PC-9 (cell line): Measurements from ENCODE around the gene TMEM207. TPM values are rescaled to one million over a fixed set of nuclear protein-coding genes. Genes with fewer than 3 reads are reported as not detected.
"Not testable (repeated sequence)": the region's sequence is repeated elsewhere in the genome, so short reads cannot be mapped to it uniquely, and the experiment has no call there.

Experiments
- BruUV-seq: library from RNA; stranded (reverse); fragments of 400-500 nt; replicated peaks from 2 replicates; lab custom pipeline; 2021; lab: Mats Ljungman, UMichigan
- CTCF ChIA-PET: fragments of 300-600 bp; sonication (Branson Sonifier 250); formaldehyde crosslinking; loops from one replicate; lab custom pipeline; 2022; ENCODE audit warnings: antibody characterized with exemption; lab: Charles Lee
- POLR2A ChIA-PET: fragments of 300-600 bp; sonication (Branson Sonifier 250); formaldehyde crosslinking; loops from one replicate; lab custom pipeline; 2022; ENCODE audit warnings: antibody characterized with exemption; ENCODE audit not compliant: unreplicated experiment; lab: Charles Lee
- DNase-seq, 2 experiments: peaks; one replicate each; pipeline versions ENCODE4 v3.0.0 to v3.0.0-alpha.2; 2015 to 2022; ENCODE audit warnings: mixed read lengths in 1 of 2
- H2AFZ ChIP-seq: fragments of 200-600 bp; sonication (generic); 2 replicates; pipeline ENCODE4 v1.8.1; 2017; ENCODE audit warnings: antibody characterized with exemption
- H3F3A ChIP-seq: fragments of 200-600 bp; sonication (generic); 2 replicates; pipeline ENCODE4 v1.8.1; 2017; ENCODE audit warnings: antibody characterized with exemption, mild to moderate bottlenecking, low read depth; ENCODE audit not compliant: insufficient read depth
- H3K27ac ChIP-seq: fragments of 200-600 bp; sonication (generic); 2 replicates; pipeline ENCODE4 v1.6.1; 2016; ENCODE audit warnings: mixed run types
- H3K27me3 ChIP-seq: fragments of 200-600 bp; sonication (generic); 2 replicates; pipeline ENCODE4 v1.6.1; 2016; ENCODE audit warnings: low read depth, mixed run types; ENCODE audit not compliant: insufficient read depth
- H3K36me3 ChIP-seq: fragments of 200-600 bp; sonication (generic); 2 replicates; pipeline ENCODE4 v1.6.1; 2016; ENCODE audit warnings: low read depth, mixed run types
- H3K4me1 ChIP-seq: fragments of 200-600 bp; sonication (generic); replicated peaks from 2 replicates; pipeline ENCODE4 v1.6.1; 2016; ENCODE audit warnings: mixed run types; ENCODE audit not compliant: insufficient read depth
- H3K4me2 ChIP-seq: fragments of 200-600 bp; sonication (generic); 2 replicates; pipeline ENCODE4 v1.6.1; 2017; ENCODE audit warnings: mixed run types
- H3K4me3 ChIP-seq: fragments of 200-600 bp; sonication (generic); 2 replicates; pipeline ENCODE4 v1.6.1; 2016; ENCODE audit warnings: mixed run types
- H3K79me2 ChIP-seq: fragments of 200-600 bp; sonication (generic); 2 replicates; pipeline ENCODE4 v1.6.1; 2017; ENCODE audit warnings: low read depth, mixed run types
- H3K9me2 ChIP-seq: fragments of 200-600 bp; sonication (generic); 2 replicates; pipeline ENCODE4 v1.8.1; 2017; ENCODE audit warnings: mild to moderate bottlenecking; ENCODE audit not compliant: insufficient read depth
- H3K9me3 ChIP-seq: fragments of 200-600 bp; sonication (generic); 2 replicates; pipeline ENCODE4 v1.8.1; 2016; ENCODE audit warnings: low read depth; ENCODE audit not compliant: insufficient read depth
- H4K20me1 ChIP-seq: fragments of 200-600 bp; sonication (generic); 2 replicates; pipeline ENCODE4 v1.8.1; 2017; ENCODE audit not compliant: insufficient read depth
- EZH2 ChIP-seq: fragments of 200-600 bp; sonication (generic); IDR thresholded peaks from 2 replicates; pipeline ENCODE4 v1.8.0; 2017; ENCODE audit warnings: antibody characterized with exemption, low read depth
- intact Hi-C: fragments of 100-400 bp; cut with micrococcal nuclease; formaldehyde crosslinking; loops from one replicate; pipeline ENCODE4 v1.10.0; 2022; ENCODE audit not compliant: unreplicated experiment
- total RNA-seq: library from RNA; stranded (reverse); gene quantifications from 2 replicates; pipeline ENCODE4 v1.2.3, GENCODE V29; 2021
- TF ChIP-seq, protein P1 (sequence below): fragments of 200-600 bp; sonication (generic); conservative IDR thresholded peaks from 2 replicates; pipeline ENCODE4 v1.6.1; 2017; ENCODE audit warnings: mixed run types, antibody characterized with exemption, mild to moderate bottlenecking, moderate library complexity

TMEM207 gene
- total RNA-seq, 1 experiment from 2014 or later: not detected

- TF ChIP-seq, protein P1, sequence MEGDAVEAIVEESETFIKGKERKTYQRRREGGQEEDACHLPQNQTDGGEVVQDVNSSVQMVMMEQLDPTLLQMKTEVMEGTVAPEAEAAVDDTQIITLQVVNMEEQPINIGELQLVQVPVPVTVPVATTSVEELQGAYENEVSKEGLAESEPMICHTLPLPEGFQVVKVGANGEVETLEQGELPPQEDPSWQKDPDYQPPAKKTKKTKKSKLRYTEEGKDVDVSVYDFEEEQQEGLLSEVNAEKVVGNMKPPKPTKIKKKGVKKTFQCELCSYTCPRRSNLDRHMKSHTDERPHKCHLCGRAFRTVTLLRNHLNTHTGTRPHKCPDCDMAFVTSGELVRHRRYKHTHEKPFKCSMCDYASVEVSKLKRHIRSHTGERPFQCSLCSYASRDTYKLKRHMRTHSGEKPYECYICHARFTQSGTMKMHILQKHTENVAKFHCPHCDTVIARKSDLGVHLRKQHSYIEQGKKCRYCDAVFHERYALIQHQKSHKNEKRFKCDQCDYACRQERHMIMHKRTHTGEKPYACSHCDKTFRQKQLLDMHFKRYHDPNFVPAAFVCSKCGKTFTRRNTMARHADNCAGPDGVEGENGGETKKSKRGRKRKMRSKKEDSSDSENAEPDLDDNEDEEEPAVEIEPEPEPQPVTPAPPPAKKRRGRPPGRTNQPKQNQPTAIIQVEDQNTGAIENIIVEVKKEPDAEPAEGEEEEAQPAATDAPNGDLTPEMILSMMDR: no peak
- TF ChIP-seq EZH2: no peak
- no peaks in the 10 kb centered on the region for H4K20me1 ChIP-seq
- no peaks in the 10 kb centered on the region for H3K9me3 ChIP-seq
- no peaks in the 10 kb centered on the region for H3K27me3 ChIP-seq
- no peaks in the 10 kb centered on the region for H3K36me3 ChIP-seq
- H3K79me2 ChIP-seq: no peaks in the 10 kb centered on the region
- no peak overlapping the region for H3K27ac ChIP-seq
- H3K4me1 ChIP-seq: peaks cover 3% of the 10 kb centered on the region; the same call in 1 of the 2 replicates
- DNase-seq: no peak
- ChIA-PET POLR2A (no interaction called here), CTCF (interaction anchor here (0.7 kb wide), 1 partner anchor 9 kb away, joined by 3 read pairs; no protein-coding TSS in a partner anchor)
- no peaks in the 10 kb centered on the region for H3F3A ChIP-seq
- intact Hi-C loops: no loop called here
- no peak overlapping the region for H3K4me3 ChIP-seq
- no TSS peak for BruUV-seq
- no peak overlapping the region for H3K4me2 ChIP-seq
- H2AFZ ChIP-seq: no peak overlapping the region
- H3K9me2 ChIP-seq: no peaks in the 10 kb centered on the region
These were observed 36.8 kb upstream of the TMEM207 start for GRCh38 chr3:190486533-190486864.

GRCh38 chr3:190485830-190486532, 36.3 kb upstream of the TMEM207 start:
- H3F3A ChIP-seq: no peaks in the 10 kb centered on the region
- H3K9me3 ChIP-seq: no peaks in the 10 kb centered on the region
- no peak for TF ChIP-seq EZH2
- TF ChIP-seq, protein P1: no peak
- no peak overlapping the region for H3K4me2 ChIP-seq
- no peak overlapping the region for H3K4me3 ChIP-seq
- H3K4me1 ChIP-seq: no peaks in the 10 kb centered on the region
- no peaks in the 10 kb centered on the region for H3K79me2 ChIP-seq
- POLR2A ChIA-PET: no interaction called here
- no peaks in the 10 kb centered on the region for H4K20me1 ChIP-seq
- H3K27ac ChIP-seq: no peak overlapping the region
- BruUV-seq: no TSS peak
- DNase-seq: no peak
- H2AFZ ChIP-seq: no peak overlapping the region
- H3K27me3 ChIP-seq: no peaks in the 10 kb centered on the region
- intact Hi-C loops: no loop called here
- H3K9me2 ChIP-seq: no peaks in the 10 kb centered on the region
- CTCF ChIA-PET: no interaction called here
- no peaks in the 10 kb centered on the region for H3K36me3 ChIP-seq

DNA sequence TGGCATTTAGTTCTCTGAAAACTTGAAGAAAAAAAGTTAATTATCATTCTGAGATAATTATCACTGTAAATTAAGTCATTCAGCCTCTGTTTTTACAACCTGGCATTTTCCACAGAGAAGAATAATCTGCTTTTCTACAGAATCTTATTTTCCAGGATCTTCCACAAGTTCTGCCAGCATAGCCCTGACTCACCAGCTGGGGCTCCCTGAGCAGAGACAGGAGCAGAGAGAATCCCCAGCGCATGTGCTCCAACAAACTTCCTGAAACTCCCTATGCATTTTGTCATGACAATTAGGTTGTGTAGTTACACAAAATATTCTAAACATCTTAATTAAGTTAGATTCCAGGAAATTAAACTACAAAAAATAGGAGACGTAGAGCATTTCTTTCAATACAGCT, 32.1 kb upstream of the TMEM207 start:
- Histone ChIP-seq H3K9me3 (no peaks in the 10 kb centered on the region), H3K4me1 (no peaks in the 10 kb centered on the region), H3K4me2 (no peak overlapping the region), H3K79me2 (no peaks in the 10 kb centered on the region), H3K36me3 (no peaks in the 10 kb centered on the region), H3K9me2 (no peaks in the 10 kb centered on the region), H2AFZ (no peak overlapping the region), H3K27ac (no peak overlapping the region), H3K27me3 (no peaks in the 10 kb centered on the region), H4K20me1 (no peaks in the 10 kb centered on the region), H3K4me3 (no peak overlapping the region), H3F3A (no peaks in the 10 kb centered on the region)
- no TSS peak for BruUV-seq
- intact Hi-C loops: no loop called here
- TF ChIP-seq EZH2: no peak
- TF ChIP-seq, protein P1: no peak
- DNase-seq: no peak
- CTCF ChIA-PET: no interaction called here
- POLR2A ChIA-PET: no interaction called here

DNA sequence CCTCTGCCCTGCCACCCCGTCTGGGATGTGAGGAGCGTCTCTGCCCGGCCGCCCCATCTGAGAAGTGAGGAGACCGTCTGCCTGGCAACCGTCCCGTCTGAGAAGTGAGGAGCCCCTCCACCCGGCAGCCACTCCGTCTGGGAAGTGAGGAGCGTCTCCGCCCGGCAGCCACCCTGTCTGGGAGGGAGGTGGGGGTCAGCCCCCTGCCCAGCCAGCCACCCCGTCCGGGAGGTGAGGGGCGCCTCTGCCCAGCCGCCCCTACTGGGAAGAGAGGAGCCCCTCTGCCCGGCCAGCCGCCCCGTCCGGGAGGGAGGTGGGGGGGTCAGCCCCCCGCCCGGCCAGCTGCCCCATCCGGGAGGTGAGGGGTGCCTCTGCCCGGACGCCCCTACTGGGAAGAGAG, 23.6 kb upstream of the TMEM207 start:
- H3F3A ChIP-seq, H3K4me3 ChIP-seq, H3K27me3 ChIP-seq, CTCF ChIA-PET, intact Hi-C loops, H2AFZ ChIP-seq, H3K4me1 ChIP-seq, BruUV-seq, DNase-seq, H3K27ac ChIP-seq, H3K79me2 ChIP-seq, POLR2A ChIA-PET, H3K4me2 ChIP-seq, H4K20me1 ChIP-seq, H3K36me3 ChIP-seq, H3K9me2 ChIP-seq: not testable (repeated sequence)
- peaks cover 10% of the 10 kb centered on the region for H3K9me3 ChIP-seq
